ENCODE results near the gene TUBGCP5. TPM values are rescaled to one million over a fixed set of nuclear protein-coding genes. Genes with fewer than 3 reads are reported as not detected.

Gene TUBGCP5
- total RNA-seq, 1 experiment from 2014 or later = 23.3 TPM

- ChIA-PET POLR2A (interaction anchor here (0.6 kb wide), 1 partner anchor 85 kb away, joined by 5 read pairs; no protein-coding TSS in a partner anchor), CTCF (no interaction called here)
- BruUV-seq (replicated peaks) = no TSS peak
- Histone ChIP-seq H3K27me3 (ENCODE audit: control insufficient read depth, insufficient read depth, low read length) (no peaks in the 10 kb centered on the region), H3K36me3 (ENCODE audit: control insufficient read depth, insufficient read depth, low read length) (peaks cover 2% of the 10 kb centered on the region; the same call in 1 of the 2 replicates), H3K4me3 (ENCODE audit: low read depth in 2 of 2, low read length in 2 of 2) (peak overlapping the region; percentile 65 to 97), H3K27ac (ENCODE audit: low read length) (peak overlapping the region; percentile 93), H3K9me3 (ENCODE audit: control insufficient read depth, insufficient read depth, low read depth, low read length) (no peaks in the 10 kb centered on the region), H3K4me1 (ENCODE audit: control insufficient read depth, insufficient read depth, low read length) (peaks cover 7% of the 10 kb centered on the region; the same call in 1 of the 2 replicates)
- TF ChIP-seq, protein P1, sequence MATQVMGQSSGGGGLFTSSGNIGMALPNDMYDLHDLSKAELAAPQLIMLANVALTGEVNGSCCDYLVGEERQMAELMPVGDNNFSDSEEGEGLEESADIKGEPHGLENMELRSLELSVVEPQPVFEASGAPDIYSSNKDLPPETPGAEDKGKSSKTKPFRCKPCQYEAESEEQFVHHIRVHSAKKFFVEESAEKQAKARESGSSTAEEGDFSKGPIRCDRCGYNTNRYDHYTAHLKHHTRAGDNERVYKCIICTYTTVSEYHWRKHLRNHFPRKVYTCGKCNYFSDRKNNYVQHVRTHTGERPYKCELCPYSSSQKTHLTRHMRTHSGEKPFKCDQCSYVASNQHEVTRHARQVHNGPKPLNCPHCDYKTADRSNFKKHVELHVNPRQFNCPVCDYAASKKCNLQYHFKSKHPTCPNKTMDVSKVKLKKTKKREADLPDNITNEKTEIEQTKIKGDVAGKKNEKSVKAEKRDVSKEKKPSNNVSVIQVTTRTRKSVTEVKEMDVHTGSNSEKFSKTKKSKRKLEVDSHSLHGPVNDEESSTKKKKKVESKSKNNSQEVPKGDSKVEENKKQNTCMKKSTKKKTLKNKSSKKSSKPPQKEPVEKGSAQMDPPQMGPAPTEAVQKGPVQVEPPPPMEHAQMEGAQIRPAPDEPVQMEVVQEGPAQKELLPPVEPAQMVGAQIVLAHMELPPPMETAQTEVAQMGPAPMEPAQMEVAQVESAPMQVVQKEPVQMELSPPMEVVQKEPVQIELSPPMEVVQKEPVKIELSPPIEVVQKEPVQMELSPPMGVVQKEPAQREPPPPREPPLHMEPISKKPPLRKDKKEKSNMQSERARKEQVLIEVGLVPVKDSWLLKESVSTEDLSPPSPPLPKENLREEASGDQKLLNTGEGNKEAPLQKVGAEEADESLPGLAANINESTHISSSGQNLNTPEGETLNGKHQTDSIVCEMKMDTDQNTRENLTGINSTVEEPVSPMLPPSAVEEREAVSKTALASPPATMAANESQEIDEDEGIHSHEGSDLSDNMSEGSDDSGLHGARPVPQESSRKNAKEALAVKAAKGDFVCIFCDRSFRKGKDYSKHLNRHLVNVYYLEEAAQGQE (IDR thresholded peaks at IDR 0.05; ENCODE audit: insufficient read depth in 1 of 2, low read depth in 2 of 2, low read length in 1 of 2) = no peak
- no peak for TF ChIP-seq POLR2AphosphoS5 (IDR thresholded peaks at IDR 0.05; ENCODE audit: low read depth, low read length)
- no peak for TF ChIP-seq CTCF (IDR thresholded peaks at IDR 0.05)
- TF ChIP-seq SIN3A (IDR thresholded peaks at IDR 0.05; ENCODE audit: borderline replicate concordance, insufficient read depth, low read depth, low read length) = no peak
- no peak for TF ChIP-seq TCF7L2 (IDR thresholded peaks at IDR 0.05; ENCODE audit: low read depth, low read length)
- intact Hi-C loops (cut with micrococcal nuclease; ENCODE audit: unreplicated experiment) = loop anchor here (10.0 kb wide), 1 partner anchor 54 kb away; the partner anchor contains the start of gene CYFIP1
- ATAC-seq = peak; percentile 3; the same call in 1 of the 2 replicates
- in situ Hi-C loops (cut with HindIII; ENCODE audit: low pct_unique_long_range_greater_than_20kb, low sequenced_read_pairs) = no loop called here
- no peak for DNase-seq (ENCODE audit: low read depth, low spot score)
Measured at GRCh38 chr15:23038726-23039142, 635 bp downstream of the TUBGCP5 start.

GRCh38 chr15:23035964-23036566 is 3.3 kb downstream of the TUBGCP5 start:
- ATAC-seq = no peak

More at GRCh38 chr15:23035964-23036566, 3.3 kb downstream of the TUBGCP5 start:
- Histone ChIP-seq H3K9me3 (ENCODE audit: control insufficient read depth, insufficient read depth, low read depth, low read length) (no peaks in the 10 kb centered on the region), H3K4me3 (ENCODE audit: low read depth in 2 of 2, low read length in 2 of 2) (no peak overlapping the region), H3K4me1 (ENCODE audit: control insufficient read depth, insufficient read depth, low read length) (peaks cover 7% of the 10 kb centered on the region; the same call in 1 of the 2 replicates), H3K27ac (ENCODE audit: low read length) (no peak overlapping the region), H3K36me3 (ENCODE audit: control insufficient read depth, insufficient read depth, low read length) (peaks cover 6% of the 10 kb centered on the region), H3K27me3 (ENCODE audit: control insufficient read depth, insufficient read depth, low read length) (no peaks in the 10 kb centered on the region)
- no TSS peak for BruUV-seq (replicated peaks)
- TF ChIP-seq TCF7L2 (IDR thresholded peaks at IDR 0.05; ENCODE audit: low read depth, low read length) (no peak), POLR2AphosphoS5 (IDR thresholded peaks at IDR 0.05; ENCODE audit: low read depth, low read length) (no peak), SIN3A (IDR thresholded peaks at IDR 0.05; ENCODE audit: borderline replicate concordance, insufficient read depth, low read depth, low read length) (no peak), CTCF (IDR thresholded peaks at IDR 0.05) (peak; percentile 91)
- TF ChIP-seq, protein P1 (IDR thresholded peaks at IDR 0.05; ENCODE audit: insufficient read depth in 1 of 2, low read depth in 2 of 2, low read length in 1 of 2) = no peak
- intact Hi-C loops (cut with micrococcal nuclease; ENCODE audit: unreplicated experiment) = loop anchor here (10.0 kb wide), 1 partner anchor 51 kb away; the partner anchor contains the start of gene CYFIP1
- peak; percentile 43 for DNase-seq (ENCODE audit: low read depth, low spot score)
- ChIA-PET CTCF (interaction anchor here (0.6 to 0.7 kb wide), 2 partner anchors 61 to 465 kb away, joined by 3 to 9 read pairs; no protein-coding TSS in a partner anchor), POLR2A (no interaction called here)
- in situ Hi-C loops (cut with HindIII; ENCODE audit: low pct_unique_long_range_greater_than_20kb, low sequenced_read_pairs) = no loop called here

Data from Panc1 (cell line).